Subcutaneous adipose tissue (tissue), 4 donors: ENCODE data around the gene COQ8B. TPM values are rescaled to one million over a fixed set of nuclear protein-coding genes. Genes with fewer than 3 reads are reported as not detected.

Source experiments
- total RNA-seq, 4 donors: library from RNA; depleted of rRNA; stranded (reverse); fragments of >200 nt; gene quantifications; one replicate each; pipeline ENCODE4 v1.1.0, GENCODE V29; 2016
- TF ChIP-seq, protein P1 (sequence below): fragments of 450-650 bp; IDR thresholded peaks from one replicate; pipeline ENCODE4 v1.5.1; 2016; ENCODE audit warnings: low read depth, mild to moderate bottlenecking, control low read depth, antibody characterized with exemption, moderate library complexity

Gene COQ8B
- total RNA-seq, 4 donors from 2014 or later: 16.5 to 32.2 (median 28.6) TPM

DNA sequence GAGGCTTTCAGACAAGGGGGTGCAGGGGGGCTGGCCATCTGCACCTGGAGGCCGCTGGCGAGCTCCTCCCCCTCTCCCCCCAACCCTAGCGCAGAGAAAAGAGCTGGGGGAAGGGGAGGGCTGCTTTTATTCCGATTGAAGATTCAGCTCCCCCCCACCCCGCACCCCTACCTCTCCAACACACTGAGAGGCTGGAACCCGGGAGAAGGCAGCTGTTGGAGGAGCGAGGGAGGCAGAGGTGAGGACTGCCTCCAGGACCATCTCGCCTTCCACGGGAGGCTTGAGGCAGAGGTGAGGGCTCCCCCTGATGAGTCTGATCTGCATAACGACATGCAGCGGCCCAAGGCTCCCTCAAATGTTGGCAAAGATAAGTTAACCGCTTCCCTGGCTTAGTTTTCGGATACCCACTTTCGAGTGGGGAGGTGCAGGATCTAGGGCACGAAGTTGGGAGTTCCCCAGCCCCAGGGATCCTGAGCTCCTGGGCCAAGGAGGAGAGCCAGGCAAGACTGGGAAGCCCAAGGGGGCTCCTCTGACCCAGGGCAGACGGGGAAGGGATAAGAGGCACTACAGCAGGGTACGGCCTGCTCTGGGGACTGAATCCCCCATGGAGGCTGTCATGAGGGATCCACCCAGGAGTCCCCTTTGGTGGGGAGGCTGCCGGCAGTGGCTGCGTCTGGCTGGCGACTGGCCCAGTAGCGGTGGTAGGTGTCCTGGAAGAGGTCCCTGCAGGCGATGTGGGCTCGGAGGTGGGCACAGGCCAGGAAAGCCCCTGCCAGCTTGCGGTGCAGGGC, 25.1 kb downstream of the COQ8B start:
- TF ChIP-seq, protein P1, sequence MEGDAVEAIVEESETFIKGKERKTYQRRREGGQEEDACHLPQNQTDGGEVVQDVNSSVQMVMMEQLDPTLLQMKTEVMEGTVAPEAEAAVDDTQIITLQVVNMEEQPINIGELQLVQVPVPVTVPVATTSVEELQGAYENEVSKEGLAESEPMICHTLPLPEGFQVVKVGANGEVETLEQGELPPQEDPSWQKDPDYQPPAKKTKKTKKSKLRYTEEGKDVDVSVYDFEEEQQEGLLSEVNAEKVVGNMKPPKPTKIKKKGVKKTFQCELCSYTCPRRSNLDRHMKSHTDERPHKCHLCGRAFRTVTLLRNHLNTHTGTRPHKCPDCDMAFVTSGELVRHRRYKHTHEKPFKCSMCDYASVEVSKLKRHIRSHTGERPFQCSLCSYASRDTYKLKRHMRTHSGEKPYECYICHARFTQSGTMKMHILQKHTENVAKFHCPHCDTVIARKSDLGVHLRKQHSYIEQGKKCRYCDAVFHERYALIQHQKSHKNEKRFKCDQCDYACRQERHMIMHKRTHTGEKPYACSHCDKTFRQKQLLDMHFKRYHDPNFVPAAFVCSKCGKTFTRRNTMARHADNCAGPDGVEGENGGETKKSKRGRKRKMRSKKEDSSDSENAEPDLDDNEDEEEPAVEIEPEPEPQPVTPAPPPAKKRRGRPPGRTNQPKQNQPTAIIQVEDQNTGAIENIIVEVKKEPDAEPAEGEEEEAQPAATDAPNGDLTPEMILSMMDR: no peak

DNA sequence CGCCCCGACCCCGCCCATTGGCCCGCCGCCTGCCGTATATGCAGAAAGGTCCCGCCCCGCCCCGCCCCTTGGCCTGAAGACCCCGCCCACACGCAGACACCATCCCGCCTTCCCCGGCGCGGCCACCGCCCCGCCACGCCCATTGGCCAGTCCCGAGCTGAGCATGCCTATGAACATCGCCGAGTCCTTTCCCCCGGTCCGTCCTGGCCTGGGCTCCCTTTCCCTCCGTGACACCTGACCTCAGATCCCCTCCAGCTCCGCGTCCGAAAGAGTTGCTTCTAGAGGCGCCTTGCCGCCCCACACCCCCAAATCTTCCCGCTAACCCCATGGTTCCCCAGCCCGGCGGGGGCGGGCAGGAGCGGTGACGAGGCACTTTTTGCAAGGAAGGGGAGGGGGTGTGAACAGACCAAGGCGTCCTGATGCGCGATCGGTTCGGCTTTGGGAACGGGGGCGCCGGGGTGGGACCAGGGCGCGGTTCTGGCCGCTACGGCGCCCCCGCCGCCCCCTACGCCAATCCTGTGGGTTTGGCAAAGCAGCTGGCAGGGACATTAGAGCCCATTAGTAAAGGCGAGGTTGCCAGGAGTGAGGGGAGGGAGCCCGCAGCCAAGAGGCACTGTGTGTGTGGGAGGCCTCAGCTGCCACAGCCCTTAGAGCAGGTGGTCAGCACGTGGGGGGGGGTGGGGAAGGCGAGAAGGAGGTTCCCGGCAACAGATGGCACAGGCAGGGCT, 25.8 kb downstream of the COQ8B start:
- TF ChIP-seq, protein P1: no peak

DNA sequence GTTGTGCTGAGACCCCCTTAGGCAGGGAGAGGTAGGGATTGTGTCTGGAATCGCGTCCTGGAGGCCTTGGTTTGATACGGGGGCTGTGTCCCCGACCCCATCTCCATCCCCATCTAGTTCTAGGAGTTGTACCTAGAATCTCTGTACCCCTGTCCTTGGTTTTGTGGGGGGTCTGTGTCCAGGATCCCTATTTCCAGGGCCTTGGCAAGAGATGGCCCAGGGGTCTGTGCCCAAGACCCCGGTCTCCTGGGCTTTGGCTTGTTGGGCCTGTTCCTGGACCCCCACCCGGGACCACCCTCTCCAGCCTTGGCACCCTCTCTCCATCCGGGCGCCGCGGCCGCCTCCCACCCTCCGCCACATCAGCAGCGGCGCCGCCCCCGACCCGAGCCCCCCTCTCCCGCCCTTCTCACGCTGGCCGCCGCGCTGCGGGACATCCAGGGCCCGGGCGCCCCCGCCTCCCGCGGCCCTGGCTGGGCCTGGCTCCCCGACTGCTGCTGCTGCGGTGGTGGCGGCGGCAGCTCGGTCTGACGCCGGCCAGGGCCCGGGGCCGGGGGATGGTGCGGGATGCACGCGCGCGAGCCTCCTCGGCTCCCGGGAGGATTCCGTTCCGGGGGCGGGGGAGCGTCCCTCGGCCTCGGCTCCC, 26.5 kb downstream of the COQ8B start, which contains the start of gene NUMBL:
Gene NUMBL, minus strand, starts transcription at position 602 of the 643 bp plus-strand sequence. Its CDS starts 168 bp downstream, at position 434.
- TF ChIP-seq, protein P1: no peak

- TF ChIP-seq, protein P1: no peak
Observed at GRCh38 chr19:40689339-40690049, 27.2 kb downstream of the COQ8B start.

- TF ChIP-seq, protein P1: no peak
Observed at GRCh38 chr19:40688987-40689338, 27.7 kb downstream of the COQ8B start.

GRCh38 chr19:40688309-40688708, 28.4 kb downstream of the COQ8B start:
- TF ChIP-seq, protein P1: no peak
